Hepatocyte (in vitro differentiated cells): ENCODE data around the gene KRTAP5-7.

Experiments
- CTCF ChIP-seq: fragments of 200-600 bp; sonication (generic); IDR thresholded peaks from 2 replicates; pipeline ENCODE4 v1.5.1; 2016; ENCODE audit warnings: antibody characterized with exemption, mild to moderate bottlenecking; ENCODE audit not compliant: poor library complexity
- EZH2 ChIP-seq: fragments of 200-600 bp; sonication (generic); IDR thresholded peaks from 2 replicates; pipeline ENCODE4 v1.6.1; 2016; ENCODE audit warnings: antibody characterized with exemption, mild to moderate bottlenecking, borderline replicate concordance

DNA sequence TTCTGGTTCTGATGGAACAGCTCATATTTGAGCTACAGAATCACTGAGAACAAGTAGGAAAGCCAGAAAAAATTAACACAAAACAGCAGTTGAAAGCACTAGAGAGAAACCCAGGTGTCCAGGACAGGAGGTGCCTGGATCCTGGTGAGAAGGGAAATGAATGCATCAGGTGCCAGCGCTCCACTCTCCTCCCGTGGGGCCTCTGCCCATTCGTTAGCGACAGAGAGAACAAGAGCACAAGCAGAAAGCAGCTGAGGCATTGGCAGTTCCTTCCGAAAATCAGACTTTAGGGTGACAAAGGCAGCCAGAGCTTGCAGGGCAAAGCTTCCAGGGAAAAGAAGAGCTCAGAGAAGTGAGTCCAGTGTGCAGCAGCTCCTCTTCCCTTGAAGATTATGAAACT is 20.0 kb upstream of the KRTAP5-7 start:
- TF ChIP-seq CTCF (no peak), EZH2 (no peak)
